ENCODE measurements around the gene PACC1.

The PACC1 gene

GRCh38 chr1:212351588-212352362 lies 62.9 kb downstream of the PACC1 start:
- H3K4me3 Mint-ChIP-seq = no peak overlapping the region
- no peaks in the 10 kb centered on the region for H3K9me3 Mint-ChIP-seq
- H3K27ac Mint-ChIP-seq = no peak overlapping the region
- H3K27me3 Mint-ChIP-seq (ENCODE audit: low read depth) = no peaks in the 10 kb centered on the region
- peaks cover 29% of the 10 kb centered on the region for H3K36me3 Mint-ChIP-seq (ENCODE audit: low read depth)
- no peaks in the 10 kb centered on the region for H3K4me1 Mint-ChIP-seq
- TF ChIP-seq, protein P1, sequence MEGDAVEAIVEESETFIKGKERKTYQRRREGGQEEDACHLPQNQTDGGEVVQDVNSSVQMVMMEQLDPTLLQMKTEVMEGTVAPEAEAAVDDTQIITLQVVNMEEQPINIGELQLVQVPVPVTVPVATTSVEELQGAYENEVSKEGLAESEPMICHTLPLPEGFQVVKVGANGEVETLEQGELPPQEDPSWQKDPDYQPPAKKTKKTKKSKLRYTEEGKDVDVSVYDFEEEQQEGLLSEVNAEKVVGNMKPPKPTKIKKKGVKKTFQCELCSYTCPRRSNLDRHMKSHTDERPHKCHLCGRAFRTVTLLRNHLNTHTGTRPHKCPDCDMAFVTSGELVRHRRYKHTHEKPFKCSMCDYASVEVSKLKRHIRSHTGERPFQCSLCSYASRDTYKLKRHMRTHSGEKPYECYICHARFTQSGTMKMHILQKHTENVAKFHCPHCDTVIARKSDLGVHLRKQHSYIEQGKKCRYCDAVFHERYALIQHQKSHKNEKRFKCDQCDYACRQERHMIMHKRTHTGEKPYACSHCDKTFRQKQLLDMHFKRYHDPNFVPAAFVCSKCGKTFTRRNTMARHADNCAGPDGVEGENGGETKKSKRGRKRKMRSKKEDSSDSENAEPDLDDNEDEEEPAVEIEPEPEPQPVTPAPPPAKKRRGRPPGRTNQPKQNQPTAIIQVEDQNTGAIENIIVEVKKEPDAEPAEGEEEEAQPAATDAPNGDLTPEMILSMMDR (IDR thresholded peaks at IDR 0.05; ENCODE audit: unreplicated experiment in 3 of 3) = no peak

GRCh38 chr1:212346601-212347000 lies 68.1 kb downstream of the PACC1 start:
- no peak overlapping the region for H3K27ac Mint-ChIP-seq
- no peaks in the 10 kb centered on the region for H3K27me3 Mint-ChIP-seq (ENCODE audit: low read depth)
- no peaks in the 10 kb centered on the region for H3K4me1 Mint-ChIP-seq
- TF ChIP-seq, protein P1 (IDR thresholded peaks at IDR 0.05; ENCODE audit: unreplicated experiment in 3 of 3) = no peak
- no peaks in the 10 kb centered on the region for H3K9me3 Mint-ChIP-seq
- H3K36me3 Mint-ChIP-seq (ENCODE audit: low read depth) = peaks cover 24% of the 10 kb centered on the region
- no peak overlapping the region for H3K4me3 Mint-ChIP-seq

GRCh38 chr1:212344905-212345304 lies 69.8 kb downstream of the PACC1 start:
- no peak overlapping the region for H3K4me3 Mint-ChIP-seq
- TF ChIP-seq, protein P1 (IDR thresholded peaks at IDR 0.05; ENCODE audit: unreplicated experiment in 3 of 3) = no peak
- no peaks in the 10 kb centered on the region for H3K4me1 Mint-ChIP-seq
- H3K27me3 Mint-ChIP-seq (ENCODE audit: low read depth) = no peaks in the 10 kb centered on the region
- peaks cover 21% of the 10 kb centered on the region for H3K36me3 Mint-ChIP-seq (ENCODE audit: low read depth)
- no peaks in the 10 kb centered on the region for H3K9me3 Mint-ChIP-seq
- no peak overlapping the region for H3K27ac Mint-ChIP-seq

DNA sequence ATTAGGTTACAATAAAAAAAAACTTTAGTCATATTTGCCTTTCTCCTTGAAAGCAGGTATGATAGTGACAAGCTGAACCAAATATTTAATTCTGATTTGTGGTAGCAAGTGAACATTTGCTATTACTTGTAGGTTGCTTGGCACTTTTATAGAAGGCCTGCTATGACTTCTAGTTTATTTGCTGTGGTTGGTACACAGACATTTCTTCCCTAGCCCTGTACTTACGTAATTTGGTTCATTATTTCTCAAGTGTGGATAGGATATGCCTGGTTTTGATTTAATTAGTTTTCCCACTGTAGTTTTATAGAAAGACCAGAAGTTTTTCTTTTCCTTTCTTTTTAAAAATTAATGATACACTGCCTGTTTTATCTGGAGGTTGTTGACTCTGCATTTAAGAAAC lies 73.6 kb downstream of the PACC1 start:
- Mint-ChIP-seq H3K36me3 (ENCODE audit: low read depth) (peaks cover 19% of the 10 kb centered on the region), H3K4me3 (no peak overlapping the region), H3K27ac (no peak overlapping the region), H3K4me1 (no peaks in the 10 kb centered on the region), H3K9me3 (no peaks in the 10 kb centered on the region), H3K27me3 (ENCODE audit: low read depth) (no peaks in the 10 kb centered on the region)
- TF ChIP-seq, protein P1 (IDR thresholded peaks at IDR 0.05; ENCODE audit: unreplicated experiment in 3 of 3) = no peak

- no peaks in the 10 kb centered on the region for H3K4me1 Mint-ChIP-seq
- peaks cover 17% of the 10 kb centered on the region for H3K36me3 Mint-ChIP-seq (ENCODE audit: low read depth)
- H3K9me3 Mint-ChIP-seq = no peaks in the 10 kb centered on the region
- no peak overlapping the region for H3K4me3 Mint-ChIP-seq
- no peaks in the 10 kb centered on the region for H3K27me3 Mint-ChIP-seq (ENCODE audit: low read depth)
- TF ChIP-seq, protein P1 (IDR thresholded peaks at IDR 0.05; ENCODE audit: unreplicated experiment in 3 of 3) = no peak
- H3K27ac Mint-ChIP-seq = no peak overlapping the region
Observed at GRCh38 chr1:212329105-212329504, 85.6 kb downstream of the PACC1 start.

GRCh38 chr1:212328248-212328647 lies 86.4 kb downstream of the PACC1 start:
- Mint-ChIP-seq H3K27ac (no peak overlapping the region), H3K4me3 (no peak overlapping the region), H3K27me3 (ENCODE audit: low read depth) (no peaks in the 10 kb centered on the region), H3K36me3 (ENCODE audit: low read depth) (peaks cover 12% of the 10 kb centered on the region), H3K4me1 (no peaks in the 10 kb centered on the region), H3K9me3 (no peaks in the 10 kb centered on the region)
- TF ChIP-seq, protein P1 (IDR thresholded peaks at IDR 0.05; ENCODE audit: unreplicated experiment in 3 of 3) = no peak

All from nephron (organoid).